ENCODE results near the gene FAF2.

DNA sequence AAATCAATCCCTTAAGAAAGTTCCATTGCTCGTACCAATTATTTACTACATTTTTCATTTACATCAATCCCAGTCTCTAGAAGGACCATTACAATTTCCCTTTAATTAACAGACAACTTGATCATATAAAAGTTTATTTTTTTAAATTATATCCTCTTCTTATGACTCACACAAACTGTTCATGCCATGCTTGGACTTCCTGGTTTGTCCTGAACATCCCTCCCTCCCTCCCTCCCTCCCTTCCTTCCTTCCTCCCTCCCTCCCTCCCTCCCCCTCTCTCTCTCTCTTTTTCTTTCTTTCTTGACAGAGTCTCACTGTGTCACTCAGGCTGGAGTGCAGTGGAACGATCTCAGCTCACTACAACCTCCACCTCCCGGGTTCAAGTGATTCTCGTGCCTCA, 20.2 kb upstream of the FAF2 start:
- TF ChIP-seq, protein P1, sequence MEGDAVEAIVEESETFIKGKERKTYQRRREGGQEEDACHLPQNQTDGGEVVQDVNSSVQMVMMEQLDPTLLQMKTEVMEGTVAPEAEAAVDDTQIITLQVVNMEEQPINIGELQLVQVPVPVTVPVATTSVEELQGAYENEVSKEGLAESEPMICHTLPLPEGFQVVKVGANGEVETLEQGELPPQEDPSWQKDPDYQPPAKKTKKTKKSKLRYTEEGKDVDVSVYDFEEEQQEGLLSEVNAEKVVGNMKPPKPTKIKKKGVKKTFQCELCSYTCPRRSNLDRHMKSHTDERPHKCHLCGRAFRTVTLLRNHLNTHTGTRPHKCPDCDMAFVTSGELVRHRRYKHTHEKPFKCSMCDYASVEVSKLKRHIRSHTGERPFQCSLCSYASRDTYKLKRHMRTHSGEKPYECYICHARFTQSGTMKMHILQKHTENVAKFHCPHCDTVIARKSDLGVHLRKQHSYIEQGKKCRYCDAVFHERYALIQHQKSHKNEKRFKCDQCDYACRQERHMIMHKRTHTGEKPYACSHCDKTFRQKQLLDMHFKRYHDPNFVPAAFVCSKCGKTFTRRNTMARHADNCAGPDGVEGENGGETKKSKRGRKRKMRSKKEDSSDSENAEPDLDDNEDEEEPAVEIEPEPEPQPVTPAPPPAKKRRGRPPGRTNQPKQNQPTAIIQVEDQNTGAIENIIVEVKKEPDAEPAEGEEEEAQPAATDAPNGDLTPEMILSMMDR (conservative IDR thresholded peaks at IDR 0.05): no peak
- TF ChIP-seq ZFX (IDR thresholded peaks at IDR 0.05): no peak
